Neural cell (in vitro differentiated cells): Measurements from ENCODE around the gene MARCHF6.

Source experiments
- EP300 ChIP-seq: fragments of 450-650 bp; conservative IDR thresholded peaks from 2 replicates; pipeline ENCODE4 v1.6.1; 2014; ENCODE audit warnings: antibody characterized with exemption, mild to moderate bottlenecking, moderate library complexity; ENCODE audit not compliant: poor library complexity, severe bottlenecking
- EZH2 ChIP-seq: fragments of 200-600, 300-800 bp; shearing (Covaris generic), sonication (generic); IDR thresholded peaks from 2 replicates; pipeline ENCODE4 v1.6.1; 2014; ENCODE audit warnings: antibody characterized with exemption, low read length, borderline replicate concordance, mild to moderate bottlenecking; ENCODE audit not compliant: insufficient read depth, poor library complexity, severe bottlenecking
- POLR2AphosphoS5 ChIP-seq: IDR thresholded peaks from 2 replicates; pipeline ENCODE4 v1.6.1; 2012
- RAD21 ChIP-seq: fragments of 450-650 bp; conservative IDR thresholded peaks from 2 replicates; pipeline ENCODE4 v1.6.1; 2014; ENCODE audit warnings: antibody characterized with exemption, mild to moderate bottlenecking, moderate library complexity
- TAF1 ChIP-seq: IDR thresholded peaks from 2 replicates; pipeline ENCODE4 v1.6.1; 2012; ENCODE audit warnings: low read depth
- TF ChIP-seq, protein P1 (sequence below): fragments of 450-650 bp; IDR thresholded peaks from 2 replicates; pipeline ENCODE4 v1.5.1; 2014; ENCODE audit warnings: antibody characterized with exemption, mild to moderate bottlenecking, moderate library complexity; ENCODE audit not compliant: poor library complexity, severe bottlenecking
- TF ChIP-seq, protein P2 (sequence below): IDR thresholded peaks from 2 replicates; pipeline ENCODE4 v1.6.1; 2012; ENCODE audit warnings: borderline replicate concordance

DNA sequence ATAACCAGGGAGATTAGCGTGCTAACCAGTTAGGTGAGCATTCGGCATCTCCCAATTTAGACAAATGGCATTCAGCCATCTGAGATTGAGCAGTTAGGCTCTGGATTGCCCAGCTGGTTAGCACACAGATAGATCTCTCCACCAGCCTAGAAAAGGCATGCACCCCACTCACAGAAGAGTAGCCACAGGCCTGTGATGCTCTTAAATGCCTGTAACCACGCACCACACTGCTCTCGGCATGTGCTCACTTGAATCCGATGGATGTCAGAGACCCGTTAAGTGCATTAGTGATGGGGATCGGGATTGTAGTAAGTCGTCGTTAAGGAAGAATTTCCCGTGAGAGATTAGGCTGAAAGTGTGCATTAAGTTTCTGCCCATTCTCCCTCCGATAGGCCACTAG lies 23.0 kb downstream of the MARCHF6 start:
- TF ChIP-seq RAD21, result no peak
- TF ChIP-seq EP300, result no peak
- TF ChIP-seq, protein P1, sequence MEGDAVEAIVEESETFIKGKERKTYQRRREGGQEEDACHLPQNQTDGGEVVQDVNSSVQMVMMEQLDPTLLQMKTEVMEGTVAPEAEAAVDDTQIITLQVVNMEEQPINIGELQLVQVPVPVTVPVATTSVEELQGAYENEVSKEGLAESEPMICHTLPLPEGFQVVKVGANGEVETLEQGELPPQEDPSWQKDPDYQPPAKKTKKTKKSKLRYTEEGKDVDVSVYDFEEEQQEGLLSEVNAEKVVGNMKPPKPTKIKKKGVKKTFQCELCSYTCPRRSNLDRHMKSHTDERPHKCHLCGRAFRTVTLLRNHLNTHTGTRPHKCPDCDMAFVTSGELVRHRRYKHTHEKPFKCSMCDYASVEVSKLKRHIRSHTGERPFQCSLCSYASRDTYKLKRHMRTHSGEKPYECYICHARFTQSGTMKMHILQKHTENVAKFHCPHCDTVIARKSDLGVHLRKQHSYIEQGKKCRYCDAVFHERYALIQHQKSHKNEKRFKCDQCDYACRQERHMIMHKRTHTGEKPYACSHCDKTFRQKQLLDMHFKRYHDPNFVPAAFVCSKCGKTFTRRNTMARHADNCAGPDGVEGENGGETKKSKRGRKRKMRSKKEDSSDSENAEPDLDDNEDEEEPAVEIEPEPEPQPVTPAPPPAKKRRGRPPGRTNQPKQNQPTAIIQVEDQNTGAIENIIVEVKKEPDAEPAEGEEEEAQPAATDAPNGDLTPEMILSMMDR, result no peak
- TF ChIP-seq EZH2, result no peak
- no peak for TF ChIP-seq POLR2AphosphoS5
- TF ChIP-seq, protein P2, sequence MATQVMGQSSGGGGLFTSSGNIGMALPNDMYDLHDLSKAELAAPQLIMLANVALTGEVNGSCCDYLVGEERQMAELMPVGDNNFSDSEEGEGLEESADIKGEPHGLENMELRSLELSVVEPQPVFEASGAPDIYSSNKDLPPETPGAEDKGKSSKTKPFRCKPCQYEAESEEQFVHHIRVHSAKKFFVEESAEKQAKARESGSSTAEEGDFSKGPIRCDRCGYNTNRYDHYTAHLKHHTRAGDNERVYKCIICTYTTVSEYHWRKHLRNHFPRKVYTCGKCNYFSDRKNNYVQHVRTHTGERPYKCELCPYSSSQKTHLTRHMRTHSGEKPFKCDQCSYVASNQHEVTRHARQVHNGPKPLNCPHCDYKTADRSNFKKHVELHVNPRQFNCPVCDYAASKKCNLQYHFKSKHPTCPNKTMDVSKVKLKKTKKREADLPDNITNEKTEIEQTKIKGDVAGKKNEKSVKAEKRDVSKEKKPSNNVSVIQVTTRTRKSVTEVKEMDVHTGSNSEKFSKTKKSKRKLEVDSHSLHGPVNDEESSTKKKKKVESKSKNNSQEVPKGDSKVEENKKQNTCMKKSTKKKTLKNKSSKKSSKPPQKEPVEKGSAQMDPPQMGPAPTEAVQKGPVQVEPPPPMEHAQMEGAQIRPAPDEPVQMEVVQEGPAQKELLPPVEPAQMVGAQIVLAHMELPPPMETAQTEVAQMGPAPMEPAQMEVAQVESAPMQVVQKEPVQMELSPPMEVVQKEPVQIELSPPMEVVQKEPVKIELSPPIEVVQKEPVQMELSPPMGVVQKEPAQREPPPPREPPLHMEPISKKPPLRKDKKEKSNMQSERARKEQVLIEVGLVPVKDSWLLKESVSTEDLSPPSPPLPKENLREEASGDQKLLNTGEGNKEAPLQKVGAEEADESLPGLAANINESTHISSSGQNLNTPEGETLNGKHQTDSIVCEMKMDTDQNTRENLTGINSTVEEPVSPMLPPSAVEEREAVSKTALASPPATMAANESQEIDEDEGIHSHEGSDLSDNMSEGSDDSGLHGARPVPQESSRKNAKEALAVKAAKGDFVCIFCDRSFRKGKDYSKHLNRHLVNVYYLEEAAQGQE, result no peak
- TF ChIP-seq TAF1, result no peak
